ENCODE results near the gene TMEM120A. TPM values are rescaled to one million over a fixed set of nuclear protein-coding genes. Genes with fewer than 3 reads are reported as not detected.

The TMEM120A gene
- total RNA-seq, 1 donor from 2014 or later: 21.6 TPM

GRCh38 chr7:75979759-75980429 lies 14.5 kb downstream of the TMEM120A start:
- no peak for TF ChIP-seq CTCF (IDR thresholded peaks at IDR 0.05; ENCODE audit: insufficient read depth, low read length, severe bottlenecking)
- Histone ChIP-seq H3K36me3 (ENCODE audit: control insufficient read depth, insufficient read depth, low read length) (peaks cover 23% of the 10 kb centered on the region), H3K4me3 (ENCODE audit: low read depth, low read length) (no peak overlapping the region), H3K27me3 (ENCODE audit: control insufficient read depth, insufficient read depth, low read length) (no peaks in the 10 kb centered on the region)
- DNase-seq (ENCODE audit: low read depth) (no peak), FAIRE-seq (no peak)

GRCh38 chr7:75977743-75978142 lies 16.7 kb downstream of the TMEM120A start:
- no peak overlapping the region for H3K4me3 ChIP-seq (ENCODE audit: low read depth, low read length)
- TF ChIP-seq CTCF (IDR thresholded peaks at IDR 0.05; ENCODE audit: insufficient read depth, low read length, severe bottlenecking): no peak
- DNase-seq (ENCODE audit: low read depth): no peak
- FAIRE-seq: no peak
- no peaks in the 10 kb centered on the region for H3K27me3 ChIP-seq (ENCODE audit: control insufficient read depth, insufficient read depth, low read length)
- H3K36me3 ChIP-seq (ENCODE audit: control insufficient read depth, insufficient read depth, low read length): peaks cover 16% of the 10 kb centered on the region

- no peak for DNase-seq (ENCODE audit: low read depth)
- peak; percentile 73 for FAIRE-seq
- peaks cover 3% of the 10 kb centered on the region for H3K36me3 ChIP-seq (ENCODE audit: control insufficient read depth, insufficient read depth, low read length)
- H3K27me3 ChIP-seq (ENCODE audit: control insufficient read depth, insufficient read depth, low read length): no peaks in the 10 kb centered on the region
- no peak overlapping the region for H3K4me3 ChIP-seq (ENCODE audit: low read depth, low read length)
- TF ChIP-seq CTCF (IDR thresholded peaks at IDR 0.05; ENCODE audit: insufficient read depth, low read length, severe bottlenecking): no peak
Measured at GRCh38 chr7:75971961-75972763, 22.2 kb downstream of the TMEM120A start.

- Histone ChIP-seq H3K4me3 (ENCODE audit: low read depth, low read length) (no peak overlapping the region), H3K36me3 (ENCODE audit: control insufficient read depth, insufficient read depth, low read length) (peaks cover 2% of the 10 kb centered on the region), H3K27me3 (ENCODE audit: control insufficient read depth, insufficient read depth, low read length) (no peaks in the 10 kb centered on the region)
- no peak for DNase-seq (ENCODE audit: low read depth)
- no peak for TF ChIP-seq CTCF (IDR thresholded peaks at IDR 0.05; ENCODE audit: insufficient read depth, low read length, severe bottlenecking)
- FAIRE-seq: no peak
Measured at GRCh38 chr7:75971309-75971960, 23.0 kb downstream of the TMEM120A start.

GRCh38 chr7:75969704-75970498 lies 24.5 kb downstream of the TMEM120A start:
- H3K4me3 ChIP-seq (ENCODE audit: low read depth, low read length): no peak overlapping the region
- FAIRE-seq: no peak

More at GRCh38 chr7:75969704-75970498, 24.5 kb downstream of the TMEM120A start:
- no peaks in the 10 kb centered on the region for H3K27me3 ChIP-seq (ENCODE audit: control insufficient read depth, insufficient read depth, low read length)
- DNase-seq (ENCODE audit: low read depth): no peak
- TF ChIP-seq CTCF (IDR thresholded peaks at IDR 0.05; ENCODE audit: insufficient read depth, low read length, severe bottlenecking): no peak
- peaks cover 6% of the 10 kb centered on the region for H3K36me3 ChIP-seq (ENCODE audit: control insufficient read depth, insufficient read depth, low read length)
